ENCODE data around the gene COL27A1. TPM values are rescaled to one million over a fixed set of nuclear protein-coding genes. Genes with fewer than 3 reads are reported as not detected.

The COL27A1 gene
- total RNA-seq, 2 experiments from 2014 or later = not detected

DNA sequence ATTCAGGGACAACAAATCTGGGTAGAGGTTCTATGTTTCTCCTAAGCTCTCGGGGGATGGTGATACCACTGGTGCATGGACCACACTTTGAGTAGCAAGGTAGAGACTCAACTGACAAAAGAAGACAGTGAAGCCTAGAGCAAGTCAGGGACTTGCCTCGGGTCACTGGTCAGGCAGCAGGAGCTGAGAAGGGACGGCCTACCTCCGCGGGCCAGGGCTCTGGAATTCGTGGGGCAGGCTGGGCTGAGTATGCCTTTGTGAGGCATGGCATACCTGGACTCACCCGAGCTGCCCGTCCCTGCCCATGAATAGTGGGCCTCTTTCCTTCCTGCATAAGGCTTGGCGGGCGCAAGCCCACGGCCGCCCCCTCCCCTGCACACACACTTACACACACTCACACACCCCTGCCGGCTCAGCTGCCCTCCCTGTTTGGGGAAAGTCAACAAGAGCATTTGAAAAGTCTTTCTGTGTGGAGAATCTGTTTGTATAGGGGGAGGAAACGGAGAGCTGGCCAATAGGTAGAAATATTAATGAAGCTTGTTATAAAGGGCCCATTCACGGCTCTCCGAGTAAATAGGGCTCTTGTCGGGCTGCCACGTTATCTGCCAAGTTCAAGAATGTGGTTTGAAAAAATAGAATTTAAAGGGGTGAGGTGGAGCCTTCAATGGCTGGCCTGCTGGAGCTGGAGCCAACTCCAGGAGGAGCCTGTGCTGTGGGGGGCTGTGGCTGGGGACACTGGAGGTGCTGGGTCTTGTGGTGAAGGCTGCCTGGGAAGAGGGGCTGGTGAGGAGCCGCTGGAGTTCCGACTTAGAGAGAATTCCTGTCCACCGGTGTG is 37.1 kb upstream of the COL27A1 start:
- Histone ChIP-seq H3K36me3 (ENCODE audit: insufficient read depth, low read length) (no peaks in the 10 kb centered on the region), H3K4me2 (ENCODE audit: low read length) (no peak overlapping the region), H4K20me1 (ENCODE audit: insufficient read depth, low read length) (no peaks in the 10 kb centered on the region), H2AFZ (ENCODE audit: low read length) (no peak overlapping the region), H3K9me2 (ENCODE audit: insufficient read depth, low read length) (no peaks in the 10 kb centered on the region), H3K27ac (ENCODE audit: low read depth, low read length, poor library complexity, severe bottlenecking) (no peak overlapping the region), H3K4me1 (ENCODE audit: insufficient read depth, low read length, poor library complexity, severe bottlenecking) (no peaks in the 10 kb centered on the region), H3K79me2 (ENCODE audit: insufficient read depth, low read depth, low read length) (no peaks in the 10 kb centered on the region), H3K4me3 (ENCODE audit: low read depth, low read length, poor library complexity, severe bottlenecking) (no peak overlapping the region), H3K9me3 (ENCODE audit: low read length) (no peaks in the 10 kb centered on the region)
- ChIA-PET POLR2A (interaction anchor here (0.7 kb wide), 1 partner anchor 18 kb away, joined by 3 read pairs; no protein-coding TSS in a partner anchor), CTCF (ENCODE audit: unreplicated experiment) (interaction anchor here (0.6 kb wide), 1 partner anchor 1249 kb away, joined by 3 read pairs; no protein-coding TSS in a partner anchor)
- intact Hi-C loops (cut with micrococcal nuclease; ENCODE audit: unreplicated experiment) = no loop called here
- TF ChIP-seq EZH2phosphoT487 (IDR thresholded peaks at IDR 0.05; ENCODE audit: borderline replicate concordance, low read depth, low read length) = no peak
- TF ChIP-seq, protein P1, sequence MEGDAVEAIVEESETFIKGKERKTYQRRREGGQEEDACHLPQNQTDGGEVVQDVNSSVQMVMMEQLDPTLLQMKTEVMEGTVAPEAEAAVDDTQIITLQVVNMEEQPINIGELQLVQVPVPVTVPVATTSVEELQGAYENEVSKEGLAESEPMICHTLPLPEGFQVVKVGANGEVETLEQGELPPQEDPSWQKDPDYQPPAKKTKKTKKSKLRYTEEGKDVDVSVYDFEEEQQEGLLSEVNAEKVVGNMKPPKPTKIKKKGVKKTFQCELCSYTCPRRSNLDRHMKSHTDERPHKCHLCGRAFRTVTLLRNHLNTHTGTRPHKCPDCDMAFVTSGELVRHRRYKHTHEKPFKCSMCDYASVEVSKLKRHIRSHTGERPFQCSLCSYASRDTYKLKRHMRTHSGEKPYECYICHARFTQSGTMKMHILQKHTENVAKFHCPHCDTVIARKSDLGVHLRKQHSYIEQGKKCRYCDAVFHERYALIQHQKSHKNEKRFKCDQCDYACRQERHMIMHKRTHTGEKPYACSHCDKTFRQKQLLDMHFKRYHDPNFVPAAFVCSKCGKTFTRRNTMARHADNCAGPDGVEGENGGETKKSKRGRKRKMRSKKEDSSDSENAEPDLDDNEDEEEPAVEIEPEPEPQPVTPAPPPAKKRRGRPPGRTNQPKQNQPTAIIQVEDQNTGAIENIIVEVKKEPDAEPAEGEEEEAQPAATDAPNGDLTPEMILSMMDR (conservative IDR thresholded peaks at IDR 0.05; ENCODE audit: low read length) = no peak
- no TSS peak for BruUV-seq (replicated peaks)
- DNase-seq (ENCODE audit: low spot score) = no peak

DNA sequence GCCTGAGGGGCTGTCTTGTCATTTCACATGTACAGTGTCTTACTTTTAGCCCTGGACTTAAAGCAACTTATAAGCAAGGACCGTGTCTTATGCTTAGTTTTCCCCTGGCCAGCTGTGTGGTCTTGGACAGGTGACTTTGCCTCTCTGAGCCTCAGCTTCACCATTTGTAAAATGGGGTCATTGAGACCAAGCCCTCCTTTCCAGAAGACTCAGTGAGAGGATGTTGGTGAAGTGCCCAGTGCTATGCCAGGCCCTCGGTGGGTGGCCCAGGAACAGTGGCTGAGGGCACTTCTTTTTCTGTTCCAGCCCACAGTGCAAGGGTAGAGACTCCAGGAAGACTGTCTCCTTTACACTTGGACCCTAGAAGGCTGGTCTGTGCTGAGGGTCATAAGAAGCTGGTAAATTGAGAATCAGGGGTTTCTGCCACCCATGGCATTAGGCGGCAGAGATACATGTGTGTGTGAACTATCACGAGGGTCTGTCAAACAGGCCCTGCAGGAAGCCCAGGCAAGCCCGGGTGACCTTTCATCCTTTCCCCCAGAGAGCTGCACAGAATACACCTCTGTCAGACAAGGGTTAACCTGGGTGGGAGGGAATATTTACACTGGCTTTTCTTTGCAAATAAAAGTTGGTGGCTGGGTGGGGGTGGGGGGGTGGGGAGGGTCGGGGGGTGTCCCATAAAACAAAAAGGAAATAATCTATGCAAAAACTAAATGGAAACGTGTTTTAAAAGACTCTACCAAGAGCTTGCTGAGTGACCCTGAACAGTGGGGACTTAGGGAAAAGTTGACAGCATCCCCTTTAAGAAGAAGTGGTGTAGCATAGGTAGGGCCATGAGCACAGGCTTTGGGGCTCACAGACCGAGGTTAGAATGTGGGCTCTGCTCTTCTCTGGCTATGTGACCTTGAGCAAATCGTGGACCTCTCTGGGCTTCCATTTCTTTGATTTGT is 35.8 kb upstream of the COL27A1 start:
- Histone ChIP-seq H2AFZ (ENCODE audit: low read length) (no peak overlapping the region), H4K20me1 (ENCODE audit: insufficient read depth, low read length) (no peaks in the 10 kb centered on the region), H3K27ac (ENCODE audit: low read depth, low read length, poor library complexity, severe bottlenecking) (no peak overlapping the region), H3K36me3 (ENCODE audit: insufficient read depth, low read length) (no peaks in the 10 kb centered on the region), H3K4me3 (ENCODE audit: low read depth, low read length, poor library complexity, severe bottlenecking) (no peak overlapping the region), H3K9me3 (ENCODE audit: low read length) (no peaks in the 10 kb centered on the region), H3K4me2 (ENCODE audit: low read length) (no peak overlapping the region), H3K4me1 (ENCODE audit: insufficient read depth, low read length, poor library complexity, severe bottlenecking) (no peaks in the 10 kb centered on the region), H3K79me2 (ENCODE audit: insufficient read depth, low read depth, low read length) (no peaks in the 10 kb centered on the region), H3K9me2 (ENCODE audit: insufficient read depth, low read length) (no peaks in the 10 kb centered on the region)
- TF ChIP-seq, protein P1 (conservative IDR thresholded peaks at IDR 0.05; ENCODE audit: low read length) = no peak
- no peak for TF ChIP-seq EZH2phosphoT487 (IDR thresholded peaks at IDR 0.05; ENCODE audit: borderline replicate concordance, low read depth, low read length)
- no peak for DNase-seq (ENCODE audit: low spot score)
- ChIA-PET POLR2A (no interaction called here), CTCF (ENCODE audit: unreplicated experiment) (no interaction called here)
- no TSS peak for BruUV-seq (replicated peaks)
- intact Hi-C loops (cut with micrococcal nuclease; ENCODE audit: unreplicated experiment) = no loop called here
